Upper lobe of left lung (tissue), 6 donors: Measurements from ENCODE around the gene TLX3. TPM values are rescaled to one million over a fixed set of nuclear protein-coding genes. Genes with fewer than 3 reads are reported as not detected.

ENCODE experiments used
- ATAC-seq, 2 donors: fragments of 200-7000 bp; cut with Tn5 transposase; one replicate each; pipeline ENCODE4 v1.9.1; 2022; ENCODE audit warnings: mild to moderate bottlenecking in 2 of 2, moderate library complexity in 2 of 2; ENCODE audit not compliant: low FRiP score in 2 of 2
- DNase-seq, 2 donors: peaks; one replicate each; pipeline ENCODE4 v3.0.0-alpha.2; 2019 to 2020
- H3K27ac ChIP-seq, 4 donors: fragments of 200-600 bp; sonication (generic); one replicate each; pipeline ENCODE4 v1.5.1; 2016 to 2019
- H3K27me3 ChIP-seq, 4 donors: fragments of 200-600 bp; sonication (generic); one replicate each; pipeline ENCODE4 v1.5.1; 2017 to 2019
- H3K36me3 ChIP-seq, 4 donors: fragments of 200-600 bp; sonication (generic); one replicate each; pipeline ENCODE4 v1.5.1; 2016 to 2019
- H3K4me1 ChIP-seq, 4 donors: fragments of 200-600 bp; sonication (generic); one replicate each; pipeline ENCODE4 v1.5.1; 2018 to 2019
- H3K4me3 ChIP-seq, 4 donors: fragments of 200-600 bp; sonication (generic); one replicate each; pipeline ENCODE4 v1.5.1; 2017 to 2019; ENCODE audit warnings: mild to moderate bottlenecking in 2 of 4, moderate library complexity in 1 of 4
- H3K9me3 ChIP-seq, 4 donors: fragments of 200-600 bp; sonication (generic); one replicate each; pipeline ENCODE4 v1.5.1; 2018 to 2019
- EP300 ChIP-seq, 4 donors: sonication (generic); formaldehyde crosslinking; IDR thresholded peaks; one replicate each; pipeline ENCODE4 v1.5.1; 2017; ENCODE audit warnings: antibody characterized with exemption in 4 of 4, control low read depth in 2 of 4
- POLR2A ChIP-seq, 4 donors: fragments of 450-650 bp; IDR thresholded peaks; one replicate each; pipeline ENCODE4 v1.5.1; 2016 to 2017; ENCODE audit warnings: antibody characterized with exemption in 4 of 4, mild to moderate bottlenecking in 2 of 4
- POLR2AphosphoS5 ChIP-seq, 2 donors: sonication (generic); formaldehyde crosslinking; IDR thresholded peaks; one replicate each; pipeline ENCODE4 v1.5.1; 2017; ENCODE audit warnings: antibody characterized with exemption in 2 of 2
- WGBS, 2 donors: methylation state at CpG; one replicate each; pipeline ENCODE4 v1.1.5; 2017 to 2018; 5-methylcytosine and 5-hydroxymethylcytosine counted together
- total RNA-seq, 6 donors: library from RNA; depleted of rRNA in 4 of 6; stranded (reverse); fragments of >200 nt in 4 of 6; gene quantifications; one replicate each; pipeline versions ENCODE4 v1.1.0 to v1.2.1, GENCODE V29; 2016 to 2021
- TF ChIP-seq, protein P1 (sequence below), 6 experiments: fragments of 450-650 bp in 4 of 6; fragments of 200-600 bp in 2 of 6; sonication (generic) in 2 of 6; IDR thresholded peaks; one replicate each; pipeline ENCODE4 v1.5.1; 2016 to 2019; ENCODE audit warnings: antibody characterized with exemption in 6 of 6
- donor health status: DM: no; HTN: no; CAD: no; lungs with moderate emphysema.
- donor health status: DM: no; HTN: yes; CAD: no; lungs with severe emphysema.

The TLX3 gene
- total RNA-seq, 6 donors from 2014 or later: not detected

DNA sequence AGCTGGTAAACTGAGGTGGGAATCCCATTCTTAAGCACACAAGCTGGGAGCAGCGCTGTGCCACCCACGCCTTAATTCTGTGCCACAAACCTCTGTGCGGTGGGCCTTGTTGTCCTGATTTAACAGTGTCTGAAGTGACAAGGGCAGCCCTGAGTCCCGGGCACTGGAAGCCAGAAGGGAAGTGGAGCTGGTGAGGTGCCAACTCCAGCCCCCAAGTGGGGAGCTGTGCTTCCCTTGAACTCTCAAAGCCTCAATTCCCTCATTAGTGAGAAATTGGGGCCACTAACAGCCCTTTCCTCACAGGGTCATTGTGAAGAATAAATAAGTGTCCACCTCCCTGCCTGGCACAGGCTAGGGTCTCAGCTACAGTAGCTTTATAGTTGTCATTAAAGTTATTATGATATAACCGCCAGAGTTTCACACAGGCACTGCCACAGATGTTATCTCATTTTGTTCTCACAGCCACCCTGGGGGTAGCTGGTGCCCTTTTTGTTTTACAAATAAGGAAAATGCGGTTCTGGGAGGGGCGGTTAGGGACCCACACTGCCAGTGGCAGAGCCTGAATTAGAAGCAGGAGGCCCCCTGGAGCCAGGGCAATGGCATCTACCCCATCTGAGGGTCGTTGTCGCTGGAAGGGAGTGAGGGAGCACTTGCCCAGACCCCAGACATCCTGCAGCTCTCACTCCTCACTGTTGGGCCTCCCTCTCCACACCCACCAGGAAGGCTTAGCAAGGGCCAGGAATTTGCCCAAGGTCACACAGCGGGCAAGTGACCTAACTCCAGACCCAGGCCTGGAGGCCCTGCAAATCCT is 2.1 kb upstream of the TLX3 start:
- no peak for DNase-seq
- no peak for ATAC-seq
- WGBS, 2 donors: 24 to 48% methylated on average over 8 to 10 of the region's 10 CpGs
- Histone ChIP-seq H3K36me3 (no peaks in the 10 kb centered on the region), H3K27me3 (peaks cover 1 to 68% (median 51%) of the 10 kb centered on the region in 4 donors), H3K4me1 (peaks cover 13 to 39% (median 31%) of the 10 kb centered on the region in 4 donors), H3K27ac (no peak overlapping the region), H3K4me3 (no peak overlapping the region), H3K9me3 (no peaks in the 10 kb centered on the region)
- TF ChIP-seq POLR2A (IDR thresholded peaks at IDR 0.05): no peak
- TF ChIP-seq, protein P1, sequence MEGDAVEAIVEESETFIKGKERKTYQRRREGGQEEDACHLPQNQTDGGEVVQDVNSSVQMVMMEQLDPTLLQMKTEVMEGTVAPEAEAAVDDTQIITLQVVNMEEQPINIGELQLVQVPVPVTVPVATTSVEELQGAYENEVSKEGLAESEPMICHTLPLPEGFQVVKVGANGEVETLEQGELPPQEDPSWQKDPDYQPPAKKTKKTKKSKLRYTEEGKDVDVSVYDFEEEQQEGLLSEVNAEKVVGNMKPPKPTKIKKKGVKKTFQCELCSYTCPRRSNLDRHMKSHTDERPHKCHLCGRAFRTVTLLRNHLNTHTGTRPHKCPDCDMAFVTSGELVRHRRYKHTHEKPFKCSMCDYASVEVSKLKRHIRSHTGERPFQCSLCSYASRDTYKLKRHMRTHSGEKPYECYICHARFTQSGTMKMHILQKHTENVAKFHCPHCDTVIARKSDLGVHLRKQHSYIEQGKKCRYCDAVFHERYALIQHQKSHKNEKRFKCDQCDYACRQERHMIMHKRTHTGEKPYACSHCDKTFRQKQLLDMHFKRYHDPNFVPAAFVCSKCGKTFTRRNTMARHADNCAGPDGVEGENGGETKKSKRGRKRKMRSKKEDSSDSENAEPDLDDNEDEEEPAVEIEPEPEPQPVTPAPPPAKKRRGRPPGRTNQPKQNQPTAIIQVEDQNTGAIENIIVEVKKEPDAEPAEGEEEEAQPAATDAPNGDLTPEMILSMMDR (IDR thresholded peaks at IDR 0.05): no peak
- no peak for TF ChIP-seq POLR2AphosphoS5 (IDR thresholded peaks at IDR 0.05)
- no peak for TF ChIP-seq EP300 (IDR thresholded peaks at IDR 0.05)

DNA sequence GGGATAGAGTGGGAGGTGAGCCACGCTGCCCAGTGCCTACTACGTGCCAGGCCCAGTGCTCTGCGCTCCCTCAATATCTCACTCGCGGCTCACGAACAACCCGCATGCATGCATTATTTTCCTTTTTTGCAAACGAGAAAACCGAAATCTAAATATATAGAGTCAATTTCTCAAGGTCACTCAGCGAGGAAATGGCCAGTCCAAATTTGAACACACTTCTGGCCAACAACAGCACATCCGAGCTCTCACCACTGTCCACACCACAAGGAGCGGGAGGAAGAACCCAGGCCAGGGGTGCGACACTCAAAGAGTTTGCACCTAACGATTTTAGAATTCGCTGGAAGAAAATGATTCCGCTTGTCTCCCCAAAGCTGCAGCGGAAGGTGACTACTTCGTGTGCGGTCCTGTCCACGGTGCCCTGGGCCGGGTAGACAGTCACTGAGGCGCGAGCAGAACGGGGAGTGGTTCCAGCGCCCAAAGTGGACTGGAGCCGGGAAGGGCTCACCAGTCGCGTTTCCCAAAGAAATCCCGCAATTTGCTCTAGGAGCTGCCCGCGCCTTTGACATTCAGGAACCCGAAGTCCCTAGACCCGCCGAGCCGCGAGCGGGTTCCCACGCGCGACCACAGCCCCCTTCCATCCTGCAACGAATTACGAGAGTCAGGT is 1.1 kb upstream of the TLX3 start:
- Histone ChIP-seq H3K9me3 (no peaks in the 10 kb centered on the region), H3K27me3 (peaks cover 1 to 77% (median 59%) of the 10 kb centered on the region in 4 donors)
- WGBS, 2 donors: 21 to 28% methylated on average over 34 to 42 of the region's 42 CpGs

DNA sequence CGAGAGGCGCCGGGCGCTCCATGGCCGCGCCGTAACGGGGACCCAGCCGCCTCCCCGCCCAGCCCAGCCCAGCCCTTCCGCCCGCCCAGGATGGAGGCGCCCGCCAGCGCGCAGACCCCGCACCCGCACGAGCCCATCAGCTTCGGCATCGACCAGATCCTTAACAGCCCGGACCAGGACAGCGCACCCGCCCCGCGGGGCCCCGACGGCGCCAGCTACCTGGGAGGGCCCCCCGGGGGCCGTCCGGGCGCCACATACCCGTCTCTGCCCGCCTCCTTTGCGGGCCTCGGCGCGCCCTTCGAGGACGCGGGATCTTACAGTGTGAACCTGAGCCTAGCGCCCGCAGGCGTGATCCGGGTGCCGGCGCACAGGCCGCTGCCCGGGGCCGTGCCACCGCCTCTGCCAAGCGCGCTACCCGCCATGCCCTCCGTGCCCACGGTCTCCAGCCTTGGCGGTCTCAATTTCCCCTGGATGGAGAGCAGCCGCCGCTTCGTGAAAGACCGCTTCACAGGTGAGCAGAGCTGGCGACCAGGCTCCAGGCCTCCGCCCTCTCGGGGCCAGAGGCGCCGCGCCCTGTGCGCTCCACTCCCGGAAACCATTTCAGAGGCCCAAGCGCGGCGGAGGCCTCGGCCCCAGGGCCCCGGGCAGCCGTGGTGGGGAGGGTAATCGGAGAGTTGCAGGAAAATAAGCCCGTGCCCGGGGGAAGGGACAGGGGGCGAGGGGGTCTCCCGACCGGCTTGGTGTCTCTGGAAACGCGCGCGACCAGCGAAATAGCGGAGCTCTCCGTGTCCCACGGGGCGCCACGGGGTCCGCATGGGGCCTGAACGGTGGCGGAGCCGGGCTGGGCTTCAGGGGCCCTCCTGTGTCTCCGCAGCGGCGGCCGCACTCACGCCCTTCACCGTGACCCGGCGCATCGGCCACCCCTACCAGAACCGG is 496 bp downstream of the TLX3 start:
- TF ChIP-seq POLR2AphosphoS5 (IDR thresholded peaks at IDR 0.05) (no peak), EP300 (IDR thresholded peaks at IDR 0.05) (no peak), POLR2A (IDR thresholded peaks at IDR 0.05) (no peak)
- TF ChIP-seq, protein P1 (IDR thresholded peaks at IDR 0.05): no peak
- H3K27ac ChIP-seq: no peak overlapping the region
- H3K9me3 ChIP-seq: no peaks in the 10 kb centered on the region
- ATAC-seq (no peak), DNase-seq (peak in 1 of 2 donors; percentile 79)
- no peaks in the 10 kb centered on the region for H3K36me3 ChIP-seq
- 7 to 9% methylated on average over 34 to 50 of the region's 106 CpGs for WGBS, 2 donors
- peaks cover 1 to 90% (median 67%) of the 10 kb centered on the region in 4 donors for H3K27me3 ChIP-seq
- peaks cover 20 to 61% (median 48%) of the 10 kb centered on the region in 4 donors for H3K4me1 ChIP-seq
- H3K4me3 ChIP-seq: no peak overlapping the region

More for the DNA sequence above, 1.1 kb upstream of the TLX3 start:
- H3K27ac ChIP-seq: no peak overlapping the region
- DNase-seq (no peak), ATAC-seq (no peak)
- no peak overlapping the region for H3K4me3 ChIP-seq
- TF ChIP-seq POLR2AphosphoS5 (IDR thresholded peaks at IDR 0.05): no peak
- no peak for TF ChIP-seq POLR2A (IDR thresholded peaks at IDR 0.05)
- TF ChIP-seq, protein P1 (IDR thresholded peaks at IDR 0.05): no peak
- no peak for TF ChIP-seq EP300 (IDR thresholded peaks at IDR 0.05)
- peaks cover 20 to 48% (median 41%) of the 10 kb centered on the region in 4 donors for H3K4me1 ChIP-seq
- H3K36me3 ChIP-seq: no peaks in the 10 kb centered on the region

DNA sequence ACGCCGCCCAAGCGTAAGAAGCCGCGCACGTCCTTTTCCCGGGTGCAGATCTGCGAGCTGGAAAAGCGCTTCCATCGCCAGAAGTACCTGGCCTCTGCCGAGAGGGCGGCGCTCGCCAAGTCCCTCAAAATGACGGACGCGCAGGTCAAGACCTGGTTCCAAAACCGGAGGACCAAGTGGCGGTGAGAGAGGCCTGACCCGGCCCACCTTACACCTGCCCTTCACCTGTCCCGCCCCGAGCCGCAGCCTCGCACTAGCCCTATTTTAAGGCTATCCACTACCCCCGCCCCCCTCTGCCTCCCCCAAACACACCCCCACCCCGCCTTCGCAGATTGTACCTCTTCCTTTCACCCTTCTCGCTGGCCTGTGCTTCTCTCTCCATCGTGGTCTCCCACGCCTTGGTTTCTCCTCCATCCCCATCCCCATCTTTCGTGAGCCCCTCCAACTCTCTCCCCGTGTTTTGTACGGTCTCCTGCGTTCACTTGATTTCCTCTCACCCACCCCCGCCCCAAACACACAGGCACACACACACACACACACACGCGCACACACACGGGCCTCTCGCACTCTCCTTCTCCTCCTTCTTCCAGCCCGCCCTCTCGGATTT is 1.3 kb downstream of the TLX3 start:
- peaks cover 27 to 68% (median 56%) of the 10 kb centered on the region in 4 donors for H3K4me1 ChIP-seq
- peaks cover 1 to 94% (median 73%) of the 10 kb centered on the region in 4 donors for H3K27me3 ChIP-seq
- no peak for DNase-seq
- WGBS, 2 donors: 5 to 11% methylated on average over 38 to 39 of the region's 41 CpGs
- H3K36me3 ChIP-seq: no peaks in the 10 kb centered on the region
- H3K9me3 ChIP-seq: no peaks in the 10 kb centered on the region
- no peak for ATAC-seq
- no peak overlapping the region for H3K27ac ChIP-seq
- no peak for TF ChIP-seq POLR2A (IDR thresholded peaks at IDR 0.05)
- no peak for TF ChIP-seq POLR2AphosphoS5 (IDR thresholded peaks at IDR 0.05)
- TF ChIP-seq, protein P1 (IDR thresholded peaks at IDR 0.05): no peak
- TF ChIP-seq EP300 (IDR thresholded peaks at IDR 0.05): no peak
- H3K4me3 ChIP-seq: no peak overlapping the region
